Measurements from ENCODE around the gene FUS.
A peak's percentile ranks its signal among the peaks of the same experiment; 100 is the strongest.
"Not testable (repeated sequence)": the region's sequence is repeated elsewhere in the genome, so short reads cannot be mapped to it uniquely, and the experiment has no call there.

FUS gene

DNA sequence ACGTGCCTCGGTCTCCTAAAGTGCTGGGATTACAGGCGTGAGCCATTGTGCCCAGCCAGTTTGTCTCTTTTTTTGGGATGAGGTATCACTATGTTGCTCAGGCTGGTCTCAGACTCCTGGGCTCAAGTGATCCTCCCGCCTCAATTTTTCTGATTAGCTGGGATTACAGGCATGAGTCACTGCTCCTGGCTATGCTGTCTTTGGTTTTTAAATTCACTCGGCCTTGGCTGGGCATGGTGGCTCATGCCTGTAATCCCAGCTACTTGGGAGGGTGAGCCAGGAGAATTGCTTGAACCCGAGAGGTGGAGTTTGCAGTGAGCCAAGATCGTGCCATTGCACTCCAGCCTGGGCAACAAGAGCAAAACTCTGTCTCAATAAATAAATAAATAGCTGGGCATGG, 35.5 kb upstream of the FUS start:
- DNase-seq = not testable (repeated sequence)

DNA sequence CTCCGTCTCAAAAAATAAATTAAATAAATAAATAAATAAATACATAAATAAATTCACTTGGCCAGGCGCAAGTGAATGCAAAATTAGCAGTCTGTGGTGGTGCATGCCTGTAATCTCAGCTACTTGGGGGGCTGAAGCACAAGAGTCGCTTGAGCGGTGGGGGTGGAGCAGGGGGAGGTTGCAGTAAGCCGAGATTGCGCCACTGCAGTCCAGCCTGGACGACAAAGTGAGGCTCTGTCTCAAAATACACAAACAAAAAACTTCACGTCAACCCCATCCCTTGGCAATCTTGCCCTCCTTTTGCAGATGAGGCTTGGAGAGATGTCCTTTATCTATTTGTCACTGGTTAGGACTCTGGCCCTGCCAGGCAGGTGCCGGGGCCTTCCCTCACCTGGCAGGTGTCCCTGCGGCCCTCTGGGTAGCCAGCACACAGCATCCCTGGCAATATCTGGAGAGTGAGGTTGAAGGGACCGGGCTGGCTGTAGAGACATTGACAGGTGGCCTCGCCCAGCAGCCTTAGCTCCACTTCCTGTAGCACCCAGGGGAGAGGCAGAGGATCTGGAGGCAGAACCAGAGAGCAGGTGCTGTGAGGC, 34.4 kb upstream of the FUS start:
- no peak for DNase-seq

DNA sequence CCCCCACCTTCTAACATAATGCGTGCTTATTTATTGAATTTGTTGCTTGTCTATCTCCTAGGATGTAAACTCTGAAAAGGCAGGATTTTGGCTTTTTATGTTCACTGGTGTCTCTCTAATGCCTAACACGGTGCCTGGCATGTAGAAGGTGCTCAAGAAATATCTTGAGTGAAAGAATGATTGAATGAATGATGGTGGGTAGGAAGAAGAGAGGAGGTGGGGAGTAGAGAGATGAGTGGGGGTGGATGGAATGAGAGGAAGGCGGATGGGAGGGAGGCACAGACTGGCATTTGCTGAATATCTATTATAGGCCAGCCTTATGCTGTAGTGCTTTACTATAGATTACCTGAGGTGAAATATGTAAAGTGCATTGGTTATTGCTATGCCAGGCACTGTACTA, 32.4 kb upstream of the FUS start:
- DNase-seq = no peak

DNA sequence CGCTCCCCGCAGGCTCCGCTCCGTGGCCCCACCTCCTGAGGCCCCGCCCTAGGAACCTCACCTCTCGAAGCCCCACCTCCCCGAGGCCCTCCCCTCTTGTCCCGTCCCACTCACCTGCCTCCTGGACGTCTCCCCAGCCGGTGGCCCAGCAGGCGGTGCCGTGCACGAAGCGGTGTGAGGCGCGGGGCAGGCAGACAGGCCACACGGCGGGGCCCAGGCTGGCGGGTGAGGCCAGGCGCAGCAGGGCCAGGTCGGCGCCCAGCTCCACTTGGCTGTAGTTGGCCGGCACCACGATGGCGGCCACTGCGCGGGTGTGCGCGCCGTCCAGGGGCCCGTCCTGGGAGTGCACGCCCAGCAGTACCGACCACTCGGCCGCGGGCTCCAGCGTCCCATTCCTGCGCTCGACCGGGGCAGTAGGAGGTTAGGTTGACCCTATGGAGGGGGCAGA, 31.6 kb upstream of the FUS start:
- DNase-seq = no peak

DNA sequence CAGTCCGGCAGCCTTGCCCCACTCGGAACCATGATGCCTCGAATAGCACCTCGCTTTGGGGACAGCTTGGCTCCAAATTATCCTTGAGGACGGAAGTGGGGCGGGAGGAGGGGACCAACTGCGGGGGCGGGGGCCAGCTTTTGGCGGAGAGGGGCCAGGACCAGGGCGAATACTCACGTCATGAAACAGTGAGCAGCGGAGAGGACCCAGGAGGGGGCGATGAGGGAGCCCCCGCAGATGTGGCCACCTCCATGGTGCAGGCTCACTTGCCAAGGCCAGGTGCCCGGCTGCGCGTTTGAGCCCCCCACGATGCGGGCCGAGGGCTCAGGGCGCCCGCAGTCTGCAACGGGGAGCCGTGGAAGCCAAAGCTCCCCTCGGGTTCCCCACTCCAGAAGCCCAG, 31.0 kb upstream of the FUS start:
- DNase-seq = no peak

DNA sequence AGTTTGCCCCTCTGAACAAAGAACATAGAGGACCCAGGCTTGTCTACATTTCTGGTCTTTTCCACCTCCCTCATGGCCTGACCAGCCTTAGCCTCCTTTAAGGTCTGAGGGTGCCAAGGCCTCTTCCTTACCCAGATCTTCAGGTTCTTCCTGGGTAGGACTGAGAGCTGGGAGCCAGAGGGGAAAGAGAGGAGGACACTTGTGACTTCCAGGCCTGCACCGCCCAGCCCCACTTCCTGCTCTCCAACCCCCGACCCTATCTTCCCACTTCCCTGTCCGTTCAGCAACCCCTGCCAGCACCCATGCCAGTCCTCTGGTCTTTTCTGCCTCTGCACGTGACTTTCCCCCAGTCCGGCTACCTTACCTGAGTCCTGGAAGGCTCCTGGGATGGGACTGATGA, 30.6 kb upstream of the FUS start:
- no peak for DNase-seq

DNA sequence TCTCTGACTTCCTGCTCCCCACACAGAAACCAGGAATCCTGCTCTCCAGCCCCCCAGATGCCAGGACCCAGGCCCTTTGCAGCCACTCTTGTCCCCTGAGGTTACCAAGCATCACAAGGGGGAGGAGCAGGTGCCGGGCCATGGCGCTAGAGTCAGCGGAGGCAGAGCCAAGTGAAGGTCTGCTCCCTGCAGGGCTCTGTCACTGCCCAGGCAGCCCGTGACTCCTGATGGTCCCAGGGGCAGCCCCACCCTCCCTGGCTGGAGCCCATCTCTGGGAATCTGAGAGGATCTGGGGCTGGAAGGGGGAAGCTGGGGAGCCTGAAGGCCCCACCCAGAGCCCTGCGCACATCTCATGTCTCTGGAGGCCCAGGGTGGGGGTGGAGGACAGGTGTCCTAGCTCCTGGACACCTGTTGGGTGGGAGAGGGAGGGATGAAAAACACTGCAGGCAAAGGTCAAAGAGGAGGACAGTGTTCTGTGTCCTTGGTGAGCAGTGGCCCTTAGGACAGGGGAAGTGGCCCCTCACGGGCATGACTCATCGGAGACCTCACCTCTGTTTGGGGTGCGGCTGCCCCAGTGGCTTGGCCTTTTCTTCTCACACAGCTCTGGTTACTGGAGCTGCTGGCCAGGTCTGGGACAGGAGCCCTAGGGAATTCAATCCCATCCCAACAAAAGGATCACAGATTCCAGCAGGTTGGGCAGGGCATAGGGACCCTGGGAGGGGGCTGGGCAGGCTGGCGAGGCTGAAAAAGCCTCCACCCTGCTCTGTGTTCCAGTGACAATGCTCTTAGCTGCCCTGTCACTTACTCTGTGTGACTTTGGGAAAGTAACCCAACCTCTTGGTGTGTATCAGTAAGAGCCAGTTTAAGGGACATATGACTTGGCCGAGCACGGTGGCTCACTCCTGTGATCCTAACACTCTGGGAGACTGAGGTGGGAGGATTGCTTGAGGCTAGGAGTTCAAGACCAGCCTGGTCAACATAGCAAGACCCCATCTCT, 29.7 kb upstream of the FUS start, which contains the start of gene PRSS36:
PRSS36 (minus strand) TSS at position 173 of the 997 bp plus-strand sequence; CDS start at position 142, 31 bp downstream.
- no peak for DNase-seq

DNA sequence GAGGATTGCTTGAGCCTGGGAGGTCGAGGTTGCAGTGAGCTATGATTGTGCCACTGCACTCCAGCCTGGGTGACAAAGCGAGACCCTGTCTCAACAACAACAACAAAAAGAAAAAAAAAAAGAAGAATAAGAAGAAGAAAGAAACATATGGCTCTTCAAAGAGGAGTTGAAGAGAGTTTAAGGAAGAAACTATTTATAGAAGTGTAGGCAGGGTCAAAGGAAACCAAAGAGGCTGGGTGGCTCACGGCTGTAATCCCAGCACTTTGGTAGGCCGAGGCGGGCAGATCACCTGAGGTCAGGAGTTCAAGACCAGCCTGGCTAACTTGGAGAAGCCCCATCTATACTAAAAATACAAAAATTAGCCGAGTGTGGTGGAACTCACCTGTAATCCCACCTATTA, 29.0 kb upstream of the FUS start:
- not testable (repeated sequence) for DNase-seq

DNA sequence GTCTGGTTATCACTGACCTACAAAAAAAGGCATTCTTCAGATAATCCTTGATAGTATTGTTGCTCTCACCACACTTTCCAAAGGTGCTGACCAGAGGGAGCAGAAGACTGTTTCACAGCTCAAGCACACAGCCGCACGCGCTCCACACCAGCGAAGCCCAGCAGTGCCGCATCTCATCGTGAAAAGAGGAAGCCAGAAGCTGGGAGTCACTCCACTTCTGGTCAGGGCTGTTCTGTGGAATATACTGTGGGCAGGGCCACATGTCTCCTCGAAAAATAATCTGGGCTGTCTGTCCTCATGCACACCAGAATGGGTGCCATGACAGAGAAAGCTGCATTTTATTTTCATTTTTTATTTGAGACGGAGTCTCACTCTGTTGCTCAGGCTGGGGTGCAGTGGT, 22.8 kb upstream of the FUS start:
- no peak for DNase-seq

DNA sequence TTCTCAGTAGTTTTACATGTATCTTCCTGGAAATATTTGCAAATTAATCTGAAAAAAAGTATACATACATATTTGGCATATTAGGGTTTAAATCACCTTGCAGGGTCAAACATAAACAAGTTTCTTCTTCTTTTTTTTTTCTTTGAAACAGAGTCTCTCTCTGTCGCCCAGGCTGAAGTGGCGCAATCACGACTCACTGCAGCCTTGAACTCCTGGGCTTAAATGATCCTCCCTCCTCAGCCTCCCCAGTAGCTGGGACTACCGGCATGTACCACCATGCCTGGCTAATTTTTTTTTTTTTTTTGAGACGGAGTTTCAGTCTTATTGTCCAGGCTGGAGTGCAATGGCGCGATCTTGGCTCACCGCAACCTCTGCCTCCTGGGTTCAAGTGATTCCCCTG, 12.6 kb upstream of the FUS start:
- DNase-seq = no peak

DNA sequence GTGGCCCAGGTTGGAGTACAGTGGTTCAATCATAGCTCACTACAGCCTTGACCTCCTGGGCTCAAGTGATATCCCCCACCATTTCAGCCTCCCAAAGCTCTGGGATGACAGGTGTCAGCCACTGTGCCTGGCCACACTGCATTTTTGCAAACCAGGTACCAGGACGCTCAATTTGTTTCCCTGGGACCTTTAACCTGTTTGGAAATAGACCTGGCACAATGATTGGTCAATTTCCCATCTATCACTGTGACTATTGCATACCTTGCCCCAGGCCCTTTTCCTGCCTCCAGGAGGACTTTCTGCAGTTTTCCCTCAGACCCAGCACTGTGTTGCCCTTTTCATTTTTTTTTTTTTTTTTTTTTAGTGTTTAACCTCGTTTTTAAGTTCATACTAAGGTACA, 11.1 kb upstream of the FUS start:
- DNase-seq = no peak

DNA sequence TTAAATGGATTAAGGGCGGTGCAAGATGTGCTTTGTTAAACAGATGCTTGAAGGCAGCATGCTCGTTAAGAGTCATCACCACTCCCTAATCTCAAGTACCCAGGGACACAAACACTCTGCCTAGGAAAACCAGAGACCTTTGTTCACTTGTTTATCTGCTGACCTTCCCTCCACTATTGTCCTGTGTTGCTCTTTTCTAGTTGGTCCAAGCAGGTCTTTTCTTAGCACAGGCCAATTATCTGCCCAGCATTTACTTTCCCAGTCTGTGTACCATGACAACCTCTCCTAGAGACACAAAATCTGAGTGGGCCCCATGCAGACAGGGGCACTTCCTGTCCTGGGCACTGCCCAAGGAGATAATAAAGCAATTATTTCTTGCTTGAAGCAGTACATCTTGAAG, 9.9 kb upstream of the FUS start:
- DNase-seq = not testable (repeated sequence)

DNA sequence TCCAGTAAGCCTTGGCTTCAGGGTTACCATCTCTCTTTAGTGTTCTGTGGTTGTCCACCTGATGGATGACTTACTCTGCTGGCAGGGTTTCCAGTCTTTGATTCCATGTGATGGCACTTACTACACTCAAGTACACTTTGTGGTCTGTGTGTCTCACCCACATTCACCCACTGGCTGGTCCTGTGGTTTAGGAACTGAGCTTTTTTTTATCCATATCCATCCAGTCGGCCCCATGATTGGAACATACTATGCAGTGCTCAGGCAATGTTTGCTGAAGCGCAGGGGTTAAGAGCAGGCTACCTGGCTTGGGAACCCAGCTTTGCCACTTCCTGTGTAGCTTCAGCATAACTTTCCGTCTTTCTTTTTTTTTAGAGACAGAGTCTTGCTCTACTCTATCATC, 2.8 kb upstream of the FUS start:
- DNase-seq = peak; percentile 40

DNA sequence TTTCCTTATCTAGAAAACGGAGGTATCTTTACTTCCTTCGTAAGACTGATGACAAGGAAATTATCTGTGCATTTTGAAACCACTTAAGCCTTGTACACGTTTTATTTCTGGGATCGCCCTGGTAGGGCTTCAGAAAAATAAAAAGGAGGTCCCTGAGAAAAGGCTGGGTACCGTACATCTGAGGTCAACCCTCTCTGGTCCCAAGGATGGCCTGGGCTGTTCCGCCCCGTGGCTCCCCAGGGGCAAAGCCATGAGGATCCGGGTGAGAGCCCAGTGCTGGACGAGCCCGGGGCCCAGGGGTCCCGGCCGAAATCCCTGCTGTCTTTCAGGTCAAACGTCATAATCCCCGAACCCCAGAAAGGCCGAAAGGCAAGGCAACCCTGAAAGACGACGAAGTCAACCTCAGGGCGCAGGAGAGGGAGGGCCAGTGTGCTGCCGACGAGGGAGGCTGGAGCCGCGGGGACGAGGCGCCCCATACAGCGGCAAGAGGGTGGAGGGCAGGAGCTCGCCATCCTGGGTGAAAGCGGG, 656 bp upstream of the FUS start:
- no peak for DNase-seq

DNA sequence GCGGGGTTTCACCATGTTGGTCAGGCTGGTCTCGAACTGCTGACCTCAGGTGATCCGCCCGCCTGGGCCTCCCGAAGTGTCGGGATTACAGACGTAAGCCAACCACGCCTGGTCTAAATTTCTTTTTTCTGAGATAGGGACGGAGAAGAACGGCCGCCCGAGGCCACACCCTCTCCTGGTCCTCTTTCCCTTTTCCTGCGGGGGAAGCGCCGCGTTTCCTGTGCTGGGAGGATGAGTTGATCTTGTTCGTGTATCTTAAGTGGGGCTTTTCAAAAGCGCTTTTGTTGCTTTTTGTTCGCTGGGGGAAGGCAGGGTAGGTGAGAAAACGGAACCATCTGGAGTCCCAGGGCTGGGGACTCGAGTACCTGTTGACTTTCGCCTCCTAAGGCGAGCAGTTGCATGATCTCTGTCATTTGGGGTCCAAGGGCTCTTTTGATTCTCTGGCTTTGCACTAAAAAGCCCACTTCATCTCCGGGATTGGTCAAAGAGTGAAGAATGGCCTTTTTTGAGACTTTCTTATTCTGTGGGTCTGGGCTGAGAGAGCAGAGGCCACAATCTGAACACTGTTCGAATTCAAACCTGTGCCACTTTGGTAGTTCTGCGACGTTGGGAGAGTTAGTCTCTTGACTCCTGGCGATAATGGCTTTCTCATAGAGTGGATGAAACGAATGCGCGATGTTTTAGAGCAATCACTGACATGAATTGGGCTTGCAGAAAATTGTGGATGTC, 1.3 kb downstream of the FUS start:
- DNase-seq = peak; percentile 36

DNA sequence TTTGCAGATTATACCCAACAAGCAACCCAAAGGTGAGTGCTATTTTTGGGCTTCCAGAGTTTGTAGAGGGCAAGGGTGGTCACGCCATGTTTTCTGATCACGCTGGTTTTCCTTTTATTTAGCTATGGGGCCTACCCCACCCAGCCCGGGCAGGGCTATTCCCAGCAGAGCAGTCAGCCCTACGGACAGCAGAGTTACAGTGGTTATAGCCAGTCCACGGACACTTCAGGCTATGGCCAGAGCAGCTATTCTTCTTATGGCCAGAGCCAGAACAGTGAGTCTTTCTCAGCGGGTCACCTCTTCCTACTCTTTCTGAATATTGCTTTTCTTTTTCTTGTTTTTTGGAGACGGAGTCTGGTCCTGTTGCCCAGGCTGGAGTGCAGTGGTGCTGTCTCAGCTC, 2.5 kb downstream of the FUS start:
- no peak for DNase-seq

DNA sequence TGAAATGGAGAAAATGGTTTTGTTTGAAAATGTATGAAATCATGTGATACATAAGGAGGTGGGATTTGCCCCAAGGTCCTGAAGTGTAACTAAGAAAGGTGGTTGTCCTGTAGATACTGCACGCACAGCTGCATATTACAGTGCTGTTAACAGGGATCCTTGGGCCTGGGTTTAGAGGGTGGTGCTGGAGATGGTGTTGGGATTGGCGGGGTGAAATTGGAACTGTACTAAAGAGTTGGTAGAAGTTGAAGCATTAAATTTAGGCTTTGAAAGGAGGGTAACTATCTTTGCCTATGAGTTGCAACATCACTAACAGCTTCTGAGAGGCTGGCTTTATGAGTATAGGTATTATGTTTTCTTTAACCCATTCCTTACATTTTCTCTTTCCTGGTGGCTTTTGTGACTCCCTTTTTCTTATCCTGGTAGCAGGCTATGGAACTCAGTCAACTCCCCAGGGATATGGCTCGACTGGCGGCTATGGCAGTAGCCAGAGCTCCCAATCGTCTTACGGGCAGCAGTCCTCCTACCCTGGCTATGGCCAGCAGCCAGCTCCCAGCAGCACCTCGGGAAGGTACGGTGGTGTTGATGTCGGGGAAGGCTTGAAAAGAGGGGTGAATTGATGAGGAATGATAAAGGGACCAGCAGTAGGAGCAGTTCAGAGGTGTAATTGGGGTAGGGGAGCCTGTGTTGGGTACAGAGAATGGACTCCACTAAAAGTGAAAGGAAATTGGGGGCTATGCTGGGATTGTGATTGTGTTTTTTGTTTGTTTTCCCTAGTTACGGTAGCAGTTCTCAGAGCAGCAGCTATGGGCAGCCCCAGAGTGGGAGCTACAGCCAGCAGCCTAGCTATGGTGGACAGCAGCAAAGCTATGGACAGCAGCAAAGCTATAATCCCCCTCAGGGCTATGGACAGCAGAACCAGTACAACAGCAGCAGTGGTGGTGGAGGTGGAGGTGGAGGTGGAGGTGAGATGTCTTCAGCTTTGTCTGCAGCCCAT, 3.8 kb downstream of the FUS start:
- DNase-seq = no peak

DNA sequence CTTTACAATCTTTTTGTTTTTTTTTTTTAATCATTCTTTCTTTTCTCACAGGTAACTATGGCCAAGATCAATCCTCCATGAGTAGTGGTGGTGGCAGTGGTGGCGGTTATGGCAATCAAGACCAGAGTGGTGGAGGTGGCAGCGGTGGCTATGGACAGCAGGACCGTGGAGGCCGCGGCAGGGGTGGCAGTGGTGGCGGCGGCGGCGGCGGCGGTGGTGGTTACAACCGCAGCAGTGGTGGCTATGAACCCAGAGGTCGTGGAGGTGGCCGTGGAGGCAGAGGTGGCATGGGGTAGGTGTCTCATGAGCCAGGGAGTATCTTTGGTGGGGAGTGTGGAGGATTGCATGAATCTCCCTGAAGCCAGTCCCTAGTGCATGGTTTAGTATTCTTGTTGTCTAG, 4.9 kb downstream of the FUS start:
- no peak for DNase-seq

DNA sequence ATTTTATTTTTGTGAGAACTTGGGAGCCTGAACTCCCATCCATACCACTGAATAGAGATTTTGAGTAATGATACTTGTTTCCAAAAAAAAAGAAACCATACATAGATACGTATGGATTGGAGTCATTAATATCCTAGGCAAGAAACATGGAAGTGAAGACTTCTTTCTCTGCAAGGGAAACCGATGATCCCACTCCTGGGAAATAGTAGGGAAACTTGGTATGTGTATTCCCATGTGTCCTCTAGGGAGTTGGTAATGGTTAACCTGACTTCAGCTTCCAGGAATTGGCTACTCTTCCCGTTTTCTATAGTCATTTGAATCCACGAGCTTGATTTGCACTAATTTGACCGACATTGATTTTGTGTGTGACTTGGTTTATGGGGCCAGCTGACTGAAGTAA, 5.4 kb downstream of the FUS start:
- no peak for DNase-seq

DNA sequence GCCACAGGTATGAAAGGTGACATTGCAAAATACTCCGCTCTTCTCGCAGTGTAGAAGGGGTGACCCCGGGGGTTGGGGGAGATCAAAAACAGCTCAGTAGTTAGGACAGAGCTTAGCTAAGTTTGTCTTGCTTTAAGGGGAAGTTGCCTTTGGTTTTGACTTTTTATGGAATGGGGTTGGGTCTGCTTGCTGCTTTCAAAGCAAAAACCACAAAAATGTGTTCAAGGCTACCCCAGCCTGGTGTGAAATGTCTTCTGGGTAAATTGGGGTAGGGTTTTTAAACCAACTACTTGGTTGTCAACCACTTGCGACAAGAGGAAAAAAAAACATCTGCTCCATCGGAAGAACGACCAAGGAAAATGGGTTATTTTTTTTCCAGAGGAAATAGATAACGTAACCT, 6.2 kb downstream of the FUS start:
- no peak for DNase-seq

DNA sequence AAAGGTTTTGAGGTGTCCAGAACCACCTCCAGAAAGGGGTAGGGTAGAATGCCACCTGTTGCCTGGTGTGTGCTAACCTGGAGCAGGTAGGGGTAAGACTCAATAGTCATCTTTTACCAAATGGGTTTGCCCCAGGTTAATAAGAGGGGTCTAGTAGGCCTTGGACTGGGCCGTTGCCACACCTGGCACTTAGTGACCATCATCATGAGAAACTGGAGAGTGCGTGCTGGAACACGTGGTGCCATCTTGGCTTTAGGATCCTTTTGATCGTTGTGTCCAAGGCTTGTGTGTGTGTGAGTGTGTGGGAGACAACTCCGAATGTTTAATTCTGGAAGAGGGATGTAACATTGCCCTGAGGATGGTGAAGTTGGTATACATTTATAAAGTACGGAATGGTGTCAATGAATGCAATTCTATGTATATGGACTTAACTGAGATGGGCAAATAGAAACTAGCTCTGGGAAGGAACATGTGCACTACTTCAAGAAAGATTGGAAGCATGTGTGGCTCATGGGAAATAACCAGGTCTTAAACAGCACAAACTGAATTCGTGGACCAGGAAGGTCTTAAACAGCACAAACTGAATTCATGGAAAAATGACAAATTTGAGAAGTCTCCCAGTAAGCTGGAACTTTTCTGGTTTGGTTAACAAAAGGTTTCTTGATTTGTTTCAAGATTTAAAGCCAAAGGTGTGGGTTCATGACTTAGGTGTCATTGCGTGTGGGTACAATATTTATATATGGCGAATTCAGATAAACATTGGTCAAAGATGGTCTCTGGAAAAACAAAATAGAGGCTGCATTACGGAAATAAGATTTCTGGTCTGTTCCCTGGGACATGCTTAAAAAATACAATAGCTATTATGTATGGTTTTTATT, 7.2 kb downstream of the FUS start:
- DNase-seq = no peak
